ENCODE measurements around the gene LBX1. TPM values are rescaled to one million over a fixed set of nuclear protein-coding genes. Genes with fewer than 3 reads are reported as not detected.

Gene LBX1
- total and polyA plus RNA-seq, 9 donors: 3.3 to 12.3 (median 9.1) TPM

Other genes starting within 250 kb of the LBX1 start
- gene MRPL43, start 242.0 kb downstream of the LBX1 start, total RNA-seq: 61.0 TPM
- 10 to 100 TPM; 63.4 to 94.4 (median 69.4) TPM for gene MRPL43, start 242.0 kb downstream of the LBX1 start, polyA plus RNA-seq (ENCODE audit: insufficient read depth in 1 of 8, insufficient read length in 8 of 8, low replicate concordance in 1 of 8)
- gene TWNK, start 241.9 kb downstream of the LBX1 start, total RNA-seq: 5.9 TPM
- gene TWNK, start 241.9 kb downstream of the LBX1 start, polyA plus RNA-seq (ENCODE audit: insufficient read depth in 1 of 8, insufficient read length in 8 of 8, low replicate concordance in 1 of 8): 10 to 100 TPM in 3 of 8 donors, 1 to 10 TPM in 5; 8.1 to 12.0 (median 9.6) TPM
- gene LZTS2, start 229.7 kb downstream of the LBX1 start, total RNA-seq: 35.6 TPM
- 10 to 100 TPM; 55.0 to 72.0 (median 63.2) TPM for gene LZTS2, start 229.7 kb downstream of the LBX1 start, polyA plus RNA-seq (ENCODE audit: insufficient read depth in 1 of 8, insufficient read length in 8 of 8, low replicate concordance in 1 of 8)
- gene PDZD7, start 198.3 kb downstream of the LBX1 start, total RNA-seq: 1.2 TPM
- gene PDZD7, start 198.3 kb downstream of the LBX1 start, polyA plus RNA-seq (ENCODE audit: insufficient read depth in 1 of 8, insufficient read length in 8 of 8, low replicate concordance in 1 of 8): 1 to 10 TPM in 5 of 8 donors, under 1 TPM in 3; 0.41 to 6.1 (median 1.4) TPM
- 27.8 TPM for gene SFXN3, start 198.2 kb downstream of the LBX1 start, total RNA-seq
- 10 to 100 TPM; 18.8 to 37.2 (median 22.1) TPM for gene SFXN3, start 198.2 kb downstream of the LBX1 start, polyA plus RNA-seq (ENCODE audit: insufficient read depth in 1 of 8, insufficient read length in 8 of 8, low replicate concordance in 1 of 8)
- gene KAZALD1, start 167.5 kb downstream of the LBX1 start, total RNA-seq: 60.2 TPM
- 10 to 100 TPM; 22.3 to 63.9 (median 36.6) TPM for gene KAZALD1, start 167.5 kb downstream of the LBX1 start, polyA plus RNA-seq (ENCODE audit: insufficient read depth in 1 of 8, insufficient read length in 8 of 8, low replicate concordance in 1 of 8)
- not detected for gene TLX1, start 98.2 kb downstream of the LBX1 start, total RNA-seq
- not detected for gene TLX1, start 98.2 kb downstream of the LBX1 start, polyA plus RNA-seq (ENCODE audit: insufficient read depth in 1 of 8, insufficient read length in 8 of 8, low replicate concordance in 1 of 8)
- gene BTRC, start 124.7 kb upstream of the LBX1 start, total RNA-seq: 14.3 TPM
- gene BTRC, start 124.7 kb upstream of the LBX1 start, polyA plus RNA-seq (ENCODE audit: insufficient read depth in 1 of 8, insufficient read length in 8 of 8, low replicate concordance in 1 of 8): 10 to 100 TPM; 21.6 to 27.4 (median 23.8) TPM

Measured in muscle of leg (tissue), 9 donors.